Measurements from ENCODE around the gene MGAT1.

MGAT1 gene

GRCh38 chr5:180824630-180825476, 22.2 kb upstream of the MGAT1 start:
- DNase-seq, result peak in 1 of 10 donors; percentile 26
- intact Hi-C loops (cut with DNase I), result no loop called here

- DNase-seq, result no peak
- intact Hi-C loops (cut with DNase I), result no loop called here
These were observed 21.5 kb upstream of the MGAT1 start for GRCh38 chr5:180823940-180824629.

GRCh38 chr5:180823346-180823745, 20.7 kb upstream of the MGAT1 start:
- DNase-seq, result peak in 1 of 10 donors; percentile 40
- intact Hi-C loops (cut with DNase I), result no loop called here

GRCh38 chr5:180821538-180821937, 18.9 kb upstream of the MGAT1 start:
- intact Hi-C loops (cut with DNase I), result no loop called here
- no peak for DNase-seq

GRCh38 chr5:180820788-180821321, 18.2 kb upstream of the MGAT1 start:
- intact Hi-C loops (cut with DNase I), result no loop called here
- no peak for DNase-seq

GRCh38 chr5:180818677-180819341, 16.2 kb upstream of the MGAT1 start:
- intact Hi-C loops (cut with DNase I), result no loop called here

GRCh38 chr5:180817893-180818674, 15.5 kb upstream of the MGAT1 start:
- intact Hi-C loops (cut with DNase I), result no loop called here

More at GRCh38 chr5:180818677-180819341, 16.2 kb upstream of the MGAT1 start:
- no peak for DNase-seq

GRCh38 chr5:180816608-180817534, 14.3 kb upstream of the MGAT1 start:
- intact Hi-C loops (cut with DNase I), result no loop called here

More at GRCh38 chr5:180817893-180818674, 15.5 kb upstream of the MGAT1 start:
- DNase-seq, result no peak

GRCh38 chr5:180815293-180815917, 12.8 kb upstream of the MGAT1 start:
- DNase-seq, result no peak

More at GRCh38 chr5:180816608-180817534, 14.3 kb upstream of the MGAT1 start:
- DNase-seq, result no peak

GRCh38 chr5:180813420-180813819, 10.8 kb upstream of the MGAT1 start:
- DNase-seq, result peak in 1 of 10 donors; percentile 5
- intact Hi-C loops (cut with DNase I), result loop anchor here (5.0 kb wide), 1 partner anchor 49 kb away; the partner anchor contains the start of gene ZFP62

More at GRCh38 chr5:180815293-180815917, 12.8 kb upstream of the MGAT1 start:
- intact Hi-C loops (cut with DNase I), result no loop called here

- intact Hi-C loops (cut with DNase I), result loop anchor here (5.0 kb wide), 1 partner anchor 51 kb away; the partner anchor contains the start of gene ZFP62
- no peak for DNase-seq
These were observed 9.1 kb upstream of the MGAT1 start for GRCh38 chr5:180811623-180812124.

GRCh38 chr5:180810959-180811622, 8.5 kb upstream of the MGAT1 start:
- intact Hi-C loops (cut with DNase I), result loop anchor here (5.0 kb wide), 1 partner anchor 51 kb away; the partner anchor contains the start of gene ZFP62
- DNase-seq, result peak; percentile 44 to 96 (median 66)

- peak; percentile 93 to 99 (median 95) for DNase-seq
- intact Hi-C loops (cut with DNase I), result loop anchor here (5.0 kb wide), 1 partner anchor 52 kb away; the partner anchor contains the start of gene ZFP62
These were observed 7.8 kb upstream of the MGAT1 start for GRCh38 chr5:180810210-180810958.

GRCh38 chr5:180809403-180810209, 7.0 kb upstream of the MGAT1 start:
- DNase-seq, result peak; percentile 71 to 97 (median 83)
- intact Hi-C loops (cut with DNase I), result loop anchor here (1.0 to 5.0 kb wide), 2 partner anchors 22 to 53 kb away; partner anchors contain the start of gene ZFP62

GRCh38 chr5:180808461-180809000, 5.9 kb upstream of the MGAT1 start:
- intact Hi-C loops (cut with DNase I), result no loop called here
- no peak for DNase-seq

Measured in posterior cingulate gyrus (tissue), 11 donors.